GM18867 (cell line): ENCODE measurements around the gene SLC13A4.
"Not testable (repeated sequence)": the region's sequence is repeated elsewhere in the genome, so short reads cannot be mapped to it uniquely, and the experiment has no call there.

Experiments used
- ATAC-seq: cut with Tn5 transposase; IDR thresholded peaks from one replicate; pipeline ENCODE4 v1.9.1; 2021; ENCODE audit warnings: mild to moderate bottlenecking, moderate library complexity; ENCODE audit not compliant: unreplicated experiment

The SLC13A4 gene, protein sequence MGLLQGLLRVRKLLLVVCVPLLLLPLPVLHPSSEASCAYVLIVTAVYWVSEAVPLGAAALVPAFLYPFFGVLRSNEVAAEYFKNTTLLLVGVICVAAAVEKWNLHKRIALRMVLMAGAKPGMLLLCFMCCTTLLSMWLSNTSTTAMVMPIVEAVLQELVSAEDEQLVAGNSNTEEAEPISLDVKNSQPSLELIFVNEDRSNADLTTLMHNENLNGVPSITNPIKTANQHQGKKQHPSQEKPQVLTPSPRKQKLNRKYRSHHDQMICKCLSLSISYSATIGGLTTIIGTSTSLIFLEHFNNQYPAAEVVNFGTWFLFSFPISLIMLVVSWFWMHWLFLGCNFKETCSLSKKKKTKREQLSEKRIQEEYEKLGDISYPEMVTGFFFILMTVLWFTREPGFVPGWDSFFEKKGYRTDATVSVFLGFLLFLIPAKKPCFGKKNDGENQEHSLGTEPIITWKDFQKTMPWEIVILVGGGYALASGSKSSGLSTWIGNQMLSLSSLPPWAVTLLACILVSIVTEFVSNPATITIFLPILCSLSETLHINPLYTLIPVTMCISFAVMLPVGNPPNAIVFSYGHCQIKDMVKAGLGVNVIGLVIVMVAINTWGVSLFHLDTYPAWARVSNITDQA

DNA sequence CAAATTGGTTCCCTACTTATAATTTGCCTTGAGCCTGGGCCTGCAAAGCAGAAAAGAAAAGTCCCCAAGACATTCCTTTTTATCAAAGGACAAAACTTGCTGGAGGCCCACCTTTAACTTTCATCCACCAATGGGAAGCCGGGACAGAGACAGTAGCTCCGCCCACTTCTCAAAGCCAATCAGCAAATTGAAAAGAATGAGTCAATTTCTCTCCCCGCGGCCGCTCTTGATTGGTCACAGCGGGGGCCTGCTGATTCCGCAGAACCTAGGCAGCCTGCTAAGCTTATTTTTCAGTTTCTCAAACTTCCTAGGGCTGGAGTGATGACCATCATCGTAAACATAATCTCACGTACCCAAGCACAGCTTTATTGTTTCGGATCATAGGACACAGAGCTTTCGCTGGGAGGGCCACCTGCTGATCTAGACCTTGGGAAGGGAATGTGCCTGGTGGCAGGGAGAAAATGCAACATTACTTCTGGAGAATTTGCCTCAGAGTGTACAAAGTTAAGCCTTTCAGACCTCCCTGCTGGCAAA lies at the start of gene SLC13A4:
Gene SLC13A4 (minus strand): TSS at position 51 of the 534 bp plus-strand sequence. CDS start 690 bp downstream, outside the sequence.
- ATAC-seq: no peak

DNA sequence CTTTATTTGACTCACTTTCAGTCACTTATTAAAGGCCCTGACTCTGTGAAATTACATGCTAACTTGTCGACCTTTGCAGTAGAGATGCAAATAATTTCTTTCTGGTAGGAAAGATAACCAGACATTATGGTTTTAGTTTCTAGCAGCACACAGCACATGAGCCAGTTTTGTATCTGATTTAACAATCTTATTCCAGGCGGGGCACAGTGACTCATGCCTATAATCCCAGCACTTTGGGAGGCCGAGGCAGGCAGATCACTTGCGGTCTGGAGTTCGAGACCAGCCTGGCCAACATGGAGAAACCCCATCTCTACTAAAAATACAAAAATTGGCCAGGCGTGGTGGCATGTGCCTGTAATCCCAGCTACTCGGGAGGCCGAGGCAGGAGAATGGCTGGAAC lies 47.9 kb upstream of the SLC13A4 start:
- not testable (repeated sequence) for ATAC-seq

DNA sequence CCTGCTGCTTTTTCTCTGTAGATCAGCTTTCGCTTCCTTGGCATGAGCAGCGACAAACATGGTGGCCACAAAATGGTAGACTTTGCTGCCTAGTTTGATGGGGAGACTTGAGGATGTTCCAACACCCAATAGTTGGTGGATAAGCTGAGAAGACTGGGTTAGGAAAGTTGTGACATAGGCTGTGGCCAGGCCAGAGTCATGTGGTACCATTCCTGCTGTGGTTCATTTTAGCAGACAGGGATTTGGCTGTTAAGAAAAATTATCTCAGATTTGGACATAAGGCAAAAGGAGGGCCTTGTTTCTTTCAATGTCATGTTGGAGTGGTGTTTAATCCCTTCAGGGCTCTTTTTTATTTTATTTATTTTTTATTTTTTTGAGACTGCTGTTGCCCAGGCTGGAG lies 47.2 kb upstream of the SLC13A4 start:
- no peak for ATAC-seq

DNA sequence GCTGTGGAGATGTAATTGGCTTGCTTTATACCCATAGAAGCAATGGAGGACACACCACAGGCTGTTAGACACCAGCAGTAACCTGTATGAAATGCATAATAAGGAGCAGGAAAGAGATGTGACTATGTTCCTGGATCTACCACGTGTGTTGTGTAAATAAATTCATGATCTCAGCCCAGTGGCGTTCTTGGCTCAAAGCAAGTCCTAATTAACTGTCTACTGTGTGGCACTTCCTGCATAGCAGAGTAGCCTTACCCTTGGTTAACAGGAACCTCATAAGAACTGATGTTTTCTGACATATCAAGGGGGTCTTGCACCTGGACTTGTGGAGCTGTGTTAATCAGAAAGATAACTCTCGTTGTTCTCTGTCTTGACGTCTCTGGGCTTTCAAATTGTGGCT lies 46.3 kb upstream of the SLC13A4 start:
- no peak for ATAC-seq

DNA sequence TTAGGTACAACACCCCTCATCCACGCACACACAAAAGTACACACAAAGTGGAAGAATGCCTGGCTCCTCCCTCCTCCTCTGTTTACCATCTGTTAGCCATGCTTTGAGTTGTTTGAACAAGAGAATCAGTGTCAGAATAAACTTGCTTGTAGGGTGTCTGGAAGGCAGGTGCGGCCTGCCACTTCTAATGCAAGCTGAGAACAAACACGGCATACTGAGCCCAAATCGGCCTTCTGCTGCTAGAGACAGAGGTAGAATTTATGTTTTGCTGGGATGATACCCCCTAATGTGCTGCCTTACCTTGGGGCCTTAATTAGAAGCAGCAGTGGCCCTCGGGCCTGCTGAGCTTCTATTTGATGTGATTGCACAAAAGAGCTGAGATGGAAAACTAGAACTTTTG lies 45.5 kb upstream of the SLC13A4 start:
- no peak for ATAC-seq

DNA sequence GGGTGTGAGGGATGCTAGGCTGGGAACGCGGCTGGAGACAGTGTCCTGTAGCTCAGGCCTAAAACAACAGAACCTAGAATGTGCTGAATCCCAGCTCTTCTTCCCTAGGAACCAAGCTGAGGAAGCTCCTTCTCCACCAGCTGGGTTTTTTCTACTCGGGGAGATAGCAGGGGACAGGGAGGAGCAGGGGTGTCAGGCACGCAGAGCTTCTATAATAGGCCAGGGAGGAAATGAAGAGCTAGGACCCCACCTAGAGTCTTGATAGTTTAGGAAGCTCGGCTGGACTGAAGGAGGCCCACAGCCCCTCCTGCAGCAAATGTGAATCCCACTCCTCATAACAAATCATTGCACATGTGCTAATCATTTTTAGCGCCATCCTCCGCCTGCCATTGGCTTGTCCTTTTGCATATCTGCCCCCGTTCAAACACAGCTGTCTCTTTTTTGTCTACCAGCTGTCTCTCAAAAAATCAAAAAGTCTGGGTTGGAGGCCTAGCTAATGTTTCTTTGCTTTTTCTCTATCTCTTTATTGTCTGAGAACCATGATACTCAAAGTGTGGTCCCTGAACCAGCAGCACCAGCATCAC lies 44.7 kb upstream of the SLC13A4 start:
- no peak for ATAC-seq

DNA sequence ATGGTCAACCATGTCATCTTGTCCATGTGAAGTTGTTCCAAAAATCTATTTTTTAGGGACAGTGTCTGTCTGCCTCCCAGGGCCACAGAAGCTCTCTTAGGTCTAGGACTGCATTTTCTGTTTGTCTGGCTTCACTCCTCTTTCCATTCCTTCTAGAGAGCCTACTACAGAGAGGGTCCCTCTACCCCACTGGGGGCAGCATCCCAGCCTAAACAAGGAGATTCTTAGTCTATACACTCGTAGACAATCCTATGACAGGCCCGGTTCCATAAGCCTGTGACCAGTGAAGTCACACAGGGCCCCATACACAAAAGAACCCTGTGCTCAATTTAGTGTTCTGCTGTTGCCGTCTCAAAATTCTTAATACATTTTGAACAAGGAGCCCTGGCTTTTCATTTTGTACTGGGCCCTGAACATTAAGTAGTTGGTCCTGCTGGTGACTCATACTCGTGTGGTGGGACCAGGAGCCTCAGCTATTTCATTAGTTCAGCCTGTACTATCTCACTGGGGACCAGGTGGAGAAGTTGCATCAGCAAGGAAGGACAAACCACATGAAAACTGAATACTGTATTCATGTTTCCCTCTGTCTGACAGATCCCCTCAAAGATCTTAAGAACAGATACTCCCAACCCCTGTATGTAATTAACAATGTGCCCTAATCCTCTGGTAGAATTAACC lies 44.1 kb upstream of the SLC13A4 start:
- ATAC-seq: no peak

DNA sequence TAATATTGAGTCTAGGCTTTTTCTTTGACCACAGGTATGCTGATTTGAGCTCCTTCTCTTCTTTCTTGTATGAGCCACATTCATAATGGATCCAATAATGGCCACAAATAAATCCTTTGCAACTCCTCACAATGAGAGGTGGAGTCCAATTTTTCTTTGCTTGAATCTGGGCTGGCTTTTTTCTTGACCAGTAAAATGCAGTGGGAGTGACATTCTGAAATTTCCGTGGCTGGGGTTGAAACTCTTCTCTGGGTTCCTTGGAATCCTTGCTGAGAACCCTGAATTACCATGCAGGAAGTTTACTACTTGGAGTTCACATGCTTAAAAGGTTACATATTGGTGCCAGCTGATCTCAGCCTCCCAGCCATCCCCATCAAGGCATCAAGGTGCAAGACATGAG lies 43.1 kb upstream of the SLC13A4 start:
- no peak for ATAC-seq

DNA sequence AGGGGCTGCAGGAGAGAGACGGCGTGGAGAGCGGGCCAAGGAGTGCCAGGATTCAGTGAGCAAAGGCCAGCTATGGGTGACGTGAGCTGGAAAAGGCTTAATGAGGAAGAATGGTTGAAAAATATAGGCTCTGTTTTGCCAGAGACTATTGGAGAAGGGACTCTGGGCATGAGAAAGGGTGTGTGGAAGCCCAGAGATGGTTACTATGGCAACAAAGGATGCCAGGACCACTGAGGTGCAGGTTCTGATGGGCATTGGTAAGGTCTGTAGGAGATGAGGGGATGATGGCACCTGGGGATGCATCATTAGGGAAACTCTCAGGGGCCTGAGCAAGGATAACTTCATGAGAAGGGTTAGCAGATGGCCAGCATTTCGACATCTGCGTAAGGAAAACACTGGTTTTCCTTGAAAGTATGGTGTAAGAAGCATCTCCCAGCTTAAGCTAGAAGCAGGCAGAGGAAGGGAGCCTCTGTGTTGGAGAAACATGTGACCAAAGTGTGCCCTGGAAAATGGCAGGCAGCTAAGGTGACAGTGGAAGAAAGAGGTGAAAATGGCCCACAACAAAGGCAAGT lies 42.2 kb upstream of the SLC13A4 start:
- no peak for ATAC-seq

DNA sequence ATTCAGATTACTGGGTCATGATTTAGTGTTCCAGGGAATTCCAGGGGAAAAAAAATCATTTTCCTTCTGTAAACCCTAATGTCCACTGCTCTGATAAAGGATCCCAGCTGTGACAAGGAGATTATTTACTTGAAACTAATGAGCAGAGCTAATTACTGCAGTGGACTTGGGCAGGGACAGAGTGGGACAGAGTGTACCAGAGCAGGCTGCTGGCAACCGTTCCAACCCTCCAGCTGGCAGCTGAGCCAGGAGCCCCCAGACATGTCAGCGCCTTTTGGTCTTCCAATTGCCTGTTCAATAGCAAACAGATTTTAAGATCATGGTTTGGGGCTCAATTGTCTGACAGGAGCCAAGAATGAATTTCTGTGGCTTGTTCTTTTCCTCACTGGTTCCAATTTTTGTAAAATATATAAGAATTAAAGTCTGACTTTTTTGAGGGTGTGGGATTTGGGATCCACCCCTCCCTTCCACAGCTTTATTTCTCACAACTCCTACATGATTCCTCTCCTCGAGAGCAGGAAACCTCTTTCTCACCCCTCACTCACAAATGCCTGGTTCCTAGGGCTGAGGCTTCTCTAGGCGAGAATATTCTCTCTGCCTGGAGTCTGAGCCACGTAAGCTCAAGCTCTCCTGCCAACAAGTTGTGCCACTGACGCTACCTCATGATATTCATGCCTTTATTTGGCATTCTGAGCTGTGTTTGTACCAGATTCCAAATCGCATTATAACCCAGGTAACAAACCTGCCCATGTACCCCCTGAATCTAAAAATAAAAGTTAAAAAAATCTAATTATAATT lies 41.2 kb upstream of the SLC13A4 start:
- no peak for ATAC-seq

DNA sequence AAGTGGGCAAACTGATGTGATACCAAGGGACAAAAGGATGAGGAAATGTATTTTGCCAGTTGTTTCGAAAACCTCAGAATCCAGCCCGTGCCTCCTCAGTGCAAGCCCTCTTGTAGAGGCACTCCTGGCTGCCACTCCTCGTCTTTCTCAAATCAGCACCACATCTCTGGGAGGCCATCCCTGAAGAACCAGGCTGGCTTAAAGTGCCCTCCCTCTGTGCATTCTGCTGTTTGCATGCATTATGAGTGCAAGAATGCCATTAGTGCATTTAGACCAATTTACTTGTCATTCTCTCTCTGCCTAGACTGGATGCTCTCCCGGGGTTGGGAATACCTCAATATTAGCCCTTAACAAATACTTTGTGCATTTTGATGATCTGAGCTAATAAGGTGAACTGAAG lies 40.5 kb upstream of the SLC13A4 start:
- no peak for ATAC-seq

DNA sequence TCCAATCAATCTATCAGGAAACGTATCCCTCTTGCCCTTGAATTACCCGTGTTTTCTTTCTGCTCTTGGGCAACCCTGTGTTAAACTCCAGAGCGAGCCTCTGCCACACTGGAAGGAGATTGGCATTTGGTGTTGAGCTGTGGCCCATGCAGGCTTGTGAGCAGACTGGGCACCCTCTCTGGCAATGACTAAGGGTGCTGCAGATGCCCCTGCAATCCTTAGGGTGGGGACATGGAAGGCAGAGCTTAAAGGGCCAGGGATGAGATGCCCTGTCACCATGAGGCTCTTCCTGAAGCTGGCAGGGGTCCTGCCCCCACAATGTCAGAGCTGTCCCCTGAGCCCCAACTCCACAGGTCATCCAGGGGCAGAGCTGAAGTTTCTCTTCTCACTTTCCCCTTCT lies 40.1 kb upstream of the SLC13A4 start:
- ATAC-seq: no peak

DNA sequence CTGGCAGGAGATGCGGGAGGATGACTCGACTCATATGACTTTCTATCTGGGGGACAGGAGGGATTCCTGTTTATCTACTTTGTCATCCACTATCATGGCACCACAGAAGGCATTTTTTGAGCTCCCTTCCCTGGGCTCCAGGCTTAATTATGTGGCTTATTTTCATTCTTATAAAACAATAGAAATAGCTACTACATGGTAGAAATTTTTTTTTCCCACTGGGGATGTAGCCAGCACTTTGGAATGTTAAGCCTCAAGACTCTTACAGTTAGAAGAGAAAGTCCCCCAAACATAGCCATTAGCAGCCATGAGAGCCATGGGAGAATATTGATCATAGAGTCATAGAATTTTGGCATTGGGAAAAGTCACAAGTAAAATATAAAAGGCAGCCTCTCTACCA lies 35.3 kb upstream of the SLC13A4 start:
- ATAC-seq: no peak

DNA sequence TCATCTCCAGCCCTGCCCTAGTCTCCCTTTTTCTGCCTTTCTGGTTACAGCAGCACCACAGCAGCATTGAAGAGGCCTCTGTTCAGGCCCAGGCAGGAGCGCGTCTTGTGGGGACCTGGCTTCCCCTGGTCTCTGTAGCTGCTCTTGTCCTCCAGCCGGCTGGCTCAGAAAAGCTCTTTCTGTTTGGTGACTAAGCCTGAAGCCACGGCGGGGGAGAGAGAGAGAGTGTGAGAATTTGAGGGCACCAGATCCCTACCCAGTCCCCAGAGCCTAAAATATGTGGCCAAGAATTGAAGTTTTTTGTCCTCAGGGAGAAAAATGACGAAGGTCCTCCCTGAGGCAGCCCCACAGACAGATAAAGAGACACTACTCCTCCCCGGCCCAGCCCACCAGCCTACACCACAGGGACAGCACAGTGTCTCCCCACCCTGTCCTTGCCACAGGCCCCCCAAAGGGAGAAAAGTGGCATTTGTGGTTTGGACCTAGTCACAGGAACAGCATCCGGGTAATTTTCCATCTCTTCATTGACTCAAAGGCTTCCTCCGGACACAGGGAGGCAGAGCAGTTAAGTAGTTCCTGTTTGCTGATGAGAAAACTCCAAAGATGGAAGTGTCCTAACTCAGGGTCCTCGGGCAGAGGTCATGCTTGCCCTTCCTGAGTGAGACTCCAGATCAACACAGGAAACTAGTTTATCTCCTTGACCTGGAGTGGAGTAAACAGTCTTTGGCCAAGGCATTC lies 33.9 kb upstream of the SLC13A4 start:
- no peak for ATAC-seq

DNA sequence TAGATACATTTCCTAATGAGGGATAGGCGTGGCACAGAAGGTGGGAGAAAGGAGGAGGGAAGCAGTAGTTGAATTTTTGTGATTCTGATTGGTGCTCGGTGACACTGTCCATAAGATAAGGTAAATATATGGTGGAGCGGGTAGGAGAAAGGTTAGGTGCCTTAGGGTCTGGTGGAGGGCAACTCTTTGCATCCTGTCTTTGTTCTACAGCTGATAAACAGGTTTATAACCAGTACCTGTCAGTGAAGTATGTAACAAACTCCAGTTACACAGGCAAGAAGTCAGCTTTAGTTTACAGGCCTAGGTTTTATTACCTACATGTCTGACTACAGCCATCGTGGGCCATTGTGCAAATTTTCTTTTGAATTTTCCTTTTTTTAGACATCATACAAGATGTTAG lies 31.5 kb upstream of the SLC13A4 start:
- no peak for ATAC-seq

DNA sequence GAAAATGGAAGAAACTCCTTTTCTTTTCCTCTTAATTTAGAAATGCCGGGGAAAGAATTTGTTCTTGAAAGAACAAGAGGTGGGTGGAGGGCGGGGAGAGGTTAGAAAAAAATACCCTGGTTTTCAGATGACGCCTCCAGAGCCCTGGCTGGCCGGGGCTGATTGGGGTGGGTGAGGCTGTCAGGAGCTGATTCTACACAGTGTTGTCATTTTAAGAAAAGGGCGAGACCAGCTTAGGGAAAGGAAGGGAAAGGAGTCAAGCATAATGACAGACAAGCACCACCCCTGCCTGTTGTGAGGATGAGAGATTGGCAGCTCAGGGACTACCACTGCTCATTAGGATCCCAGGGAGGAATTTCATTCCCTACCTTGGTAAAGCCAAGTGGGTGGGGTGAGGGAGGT lies 30.5 kb upstream of the SLC13A4 start:
- ATAC-seq: no peak

DNA sequence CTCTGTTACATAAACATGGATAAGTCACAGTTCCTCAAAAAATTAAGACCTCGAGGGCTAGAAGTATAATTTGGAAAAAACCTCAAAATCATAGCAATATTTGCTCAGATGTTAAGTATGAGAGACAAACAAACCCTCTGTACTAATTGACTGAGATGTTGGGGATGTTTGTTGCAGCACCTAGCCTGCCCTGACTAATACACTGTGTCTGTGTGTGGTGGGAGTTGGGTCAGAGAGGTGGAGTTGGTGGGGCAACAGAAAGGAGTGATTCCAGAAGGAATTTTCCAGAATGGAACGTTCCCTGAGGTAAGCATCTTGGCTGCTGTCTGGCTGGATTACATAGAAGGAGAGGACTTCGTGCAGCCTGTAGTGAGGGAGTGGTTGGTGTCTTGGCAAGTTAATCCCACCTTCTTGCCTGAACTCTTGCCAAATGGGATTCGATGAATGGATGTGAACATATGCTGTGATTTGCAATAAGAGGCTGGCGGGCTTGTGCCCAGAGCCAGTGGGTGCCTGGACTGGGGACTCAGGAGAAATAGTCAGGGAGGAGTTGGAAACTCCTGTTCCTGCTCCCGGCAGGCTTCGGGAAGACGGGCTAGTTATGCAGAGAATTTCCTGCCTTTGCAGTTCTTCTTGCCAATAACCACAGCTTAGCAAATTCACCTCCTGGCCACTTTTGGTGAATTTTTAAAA lies 29.9 kb upstream of the SLC13A4 start:
- no peak for ATAC-seq

DNA sequence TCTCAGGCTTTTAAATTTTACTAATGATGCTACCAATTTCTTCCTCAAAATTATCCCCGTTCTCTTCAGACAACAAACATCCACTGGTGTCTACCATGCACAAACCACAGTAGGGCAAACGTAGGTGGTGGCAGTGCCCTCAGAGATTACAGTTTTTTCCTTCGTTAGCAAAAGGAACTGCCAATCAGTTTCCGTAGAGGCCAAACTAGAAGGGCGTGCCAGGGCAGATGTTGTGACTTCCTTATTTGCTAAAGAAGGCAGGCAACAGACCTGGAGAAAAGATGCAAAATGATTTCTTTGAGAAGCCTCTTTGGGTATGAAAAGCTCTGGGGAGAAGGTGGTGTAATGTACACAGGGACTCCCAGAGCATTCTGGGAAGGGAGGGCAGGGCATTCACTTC lies 28.2 kb upstream of the SLC13A4 start:
- ATAC-seq: no peak

DNA sequence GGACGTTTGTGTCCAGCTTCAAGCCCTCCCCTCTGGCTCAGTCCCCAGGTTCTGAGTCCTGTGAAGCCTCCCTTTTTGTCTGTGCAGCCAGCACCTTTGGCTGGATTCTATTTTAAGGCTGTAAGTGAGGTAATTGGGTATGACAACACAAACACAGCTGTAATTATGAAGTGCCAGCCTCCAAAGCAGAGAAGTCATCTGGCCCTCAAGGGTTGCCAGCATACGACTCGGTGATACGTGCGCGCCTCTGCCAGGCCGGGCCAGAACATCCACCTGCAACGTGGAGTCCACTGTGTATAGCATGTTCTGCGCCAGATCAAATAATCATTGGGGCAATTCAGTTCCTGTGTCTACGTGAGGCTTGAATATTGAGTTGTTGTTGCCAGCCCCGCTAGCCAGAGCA lies 27.4 kb upstream of the SLC13A4 start:
- no peak for ATAC-seq
